CD14-positive monocyte (primary cell): ENCODE data around the gene MORC1. TPM values are rescaled to one million over a fixed set of nuclear protein-coding genes. Genes with fewer than 3 reads are reported as not detected.

ENCODE experiments used
- DNase-seq, 3 donors: peaks; one replicate each; pipeline ENCODE4 v3.0.0-alpha.2; 2011 to 2022
- H2AFZ ChIP-seq: 2 replicates; pipeline ENCODE4 v1.6.0; 2012; ENCODE audit warnings: mild to moderate bottlenecking, low read depth, low read length, inconsistent platforms; ENCODE audit not compliant: insufficient read depth, poor library complexity, severe bottlenecking
- H3K27ac ChIP-seq, 2 donors: 1 replicate in 1 of 2; 2 replicates in 1 of 2; pipeline ENCODE4 v1.5.1; 2012 to 2013; ENCODE audit warnings: low read length in 2 of 2, control low read depth in 1 of 2, inconsistent platforms in 1 of 2, low read depth in 1 of 2, mild to moderate bottlenecking in 1 of 2
- H3K27me3 ChIP-seq, 2 donors: one replicate each; pipeline versions ENCODE4 v1.6.0 to v1.6.1; 2011 to 2013; ENCODE audit warnings: low read length in 2 of 2; ENCODE audit not compliant: control insufficient read depth in 2 of 2, insufficient read depth in 2 of 2
- H3K36me3 ChIP-seq, 2 donors: replicated peaks in 1 of 2; 1 replicate in 1 of 2; 2 replicates in 1 of 2; pipeline versions ENCODE4 v1.5.1 to v1.6.1; 2012 to 2013; ENCODE audit warnings: low read length in 2 of 2, control low read depth in 1 of 2, inconsistent platforms in 1 of 2, mild to moderate bottlenecking in 1 of 2; ENCODE audit not compliant: insufficient read depth in 2 of 2, control insufficient read depth in 1 of 2
- H3K4me1 ChIP-seq, 2 donors: 1 replicate in 1 of 2; 2 replicates in 1 of 2; pipeline versions ENCODE4 v1.5.1 to v1.6.1; 2012 to 2013; ENCODE audit warnings: low read length in 2 of 2, control low read depth in 1 of 2, inconsistent platforms in 1 of 2, mild to moderate bottlenecking in 1 of 2, moderate library complexity in 1 of 2; ENCODE audit not compliant: insufficient read depth in 2 of 2, control insufficient read depth in 1 of 2
- H3K4me2 ChIP-seq: replicated peaks from 2 replicates; pipeline ENCODE3; 2012; ENCODE audit warnings: low read length, moderate library complexity, mild to moderate bottlenecking; ENCODE audit not compliant: poor library complexity, severe bottlenecking; ENCODE audit errors: extremely low read depth
- H3K4me3 ChIP-seq, 3 experiments: fragments of 200-600 bp in 1 of 3; sonication (generic) in 1 of 3; replicated peaks in 1 of 3; 1 replicate in 2 of 3; 2 replicates in 1 of 3; pipeline ENCODE4 v1.5.1; 2011 to 2013; ENCODE audit warnings: low read length in 3 of 3, mild to moderate bottlenecking in 3 of 3, control low read depth in 2 of 3, low read depth in 2 of 3, inconsistent platforms in 1 of 3, moderate library complexity in 1 of 3
- H3K79me2 ChIP-seq: 2 replicates; pipeline ENCODE4 v1.6.0; 2012; ENCODE audit warnings: mild to moderate bottlenecking, control low read depth, inconsistent platforms, low read length, moderate library complexity; ENCODE audit not compliant: insufficient read depth
- H3K9ac ChIP-seq: 2 replicates; pipeline ENCODE4 v1.6.0; 2017; ENCODE audit warnings: low read length, mild to moderate bottlenecking; ENCODE audit not compliant: insufficient read depth, poor library complexity, severe bottlenecking
- H3K9me3 ChIP-seq, 2 donors: replicated peaks in 1 of 2; 1 replicate in 1 of 2; 2 replicates in 1 of 2; pipeline versions ENCODE4 v1.5.1 to v1.6.1; 2012 to 2013; ENCODE audit warnings: low read length in 2 of 2, control low read depth in 1 of 2; ENCODE audit not compliant: control insufficient read depth in 1 of 2, insufficient read depth in 1 of 2
- H4K20me1 ChIP-seq: 2 replicates; pipeline ENCODE4 v1.6.0; 2012; ENCODE audit warnings: mild to moderate bottlenecking, low read length, control low read depth, moderate library complexity; ENCODE audit not compliant: insufficient read depth
- H3K27ac Mint-ChIP-seq, 7 donors: one replicate each; pipeline ENCODE4 v1.8.0; 2020; ENCODE audit warnings: mild to moderate bottlenecking in 7 of 7, mixed read lengths in 7 of 7, moderate library complexity in 6 of 7, inconsistent platforms in 2 of 7
- H3K27me3 Mint-ChIP-seq, 3 donors: one replicate each; pipeline ENCODE4 v1.8.0; 2021 to 2022; ENCODE audit warnings: low read depth in 3 of 3, mild to moderate bottlenecking in 3 of 3, mixed read lengths in 3 of 3, moderate library complexity in 3 of 3, inconsistent platforms in 1 of 3
- H3K36me3 Mint-ChIP-seq, 2 donors: one replicate each; pipeline ENCODE4 v1.8.0; 2020; ENCODE audit warnings: mixed read lengths in 2 of 2, inconsistent platforms in 1 of 2, mild to moderate bottlenecking in 1 of 2
- H3K4me1 Mint-ChIP-seq: one replicate; pipeline ENCODE4 v1.8.0; 2020; ENCODE audit warnings: mild to moderate bottlenecking, mixed read lengths
- H3K4me3 Mint-ChIP-seq, 2 donors: one replicate each; pipeline ENCODE4 v1.8.0; 2020; ENCODE audit warnings: mild to moderate bottlenecking in 2 of 2, mixed read lengths in 2 of 2, moderate library complexity in 1 of 2
- H3K9me3 Mint-ChIP-seq, 7 donors: one replicate each; pipeline ENCODE4 v1.8.0; 2020 to 2022; ENCODE audit warnings: mixed read lengths in 7 of 7, mild to moderate bottlenecking in 6 of 7, moderate library complexity in 6 of 7, inconsistent platforms in 2 of 7
- CTCF ChIP-seq: fragments of 200-600 bp; IDR thresholded peaks from one replicate; pipeline ENCODE4 v1.8.0; 2022; ENCODE audit warnings: antibody characterized with exemption, mild to moderate bottlenecking
- WGBS: methylation state at CpG from one replicate; pipeline ENCODE4 v1.1.5; 2013; ENCODE audit warnings: missing lambda C conversion rate; ENCODE audit not compliant: insufficient coverage; 5-methylcytosine and 5-hydroxymethylcytosine counted together
- intact Hi-C, 2 donors: fragments of 100-400 bp; cut with micrococcal nuclease; formaldehyde crosslinking; loops; one replicate each; pipeline versions ENCODE4 v1.15.0 to v1.15.1; 2023
- polyA plus RNA-seq, 3 donors: library from polyadenylated mRNA; depleted of rRNA in 1 of 3; unstranded in 2 of 3; stranded (reverse) in 1 of 3; fragments of 300-500 nt in 2 of 3; fragments of >200 nt in 1 of 3; fragmentation: Illumina TruSeq in 2 of 3; gene quantifications; 1 replicate in 2 of 3; 2 replicates in 1 of 3; pipeline ENCODE4 v1.2.3, GENCODE V29; 2012 to 2021

The MORC1 gene
- polyA plus RNA-seq, 3 donors = not detected

GRCh38 chr3:109023656-109024254, 94.2 kb downstream of the MORC1 start:
- peaks cover 0 to 2% (median 0%) of the 10 kb centered on the region in 3 donors for H3K27me3 Mint-ChIP-seq

GRCh38 chr3:109023167-109023566, 94.8 kb downstream of the MORC1 start:
- H3K4me1 Mint-ChIP-seq = no peaks in the 10 kb centered on the region

More at GRCh38 chr3:109023656-109024254, 94.2 kb downstream of the MORC1 start:
- Histone ChIP-seq H3K9me3 (no peaks in the 10 kb centered on the region), H3K79me2 (no peaks in the 10 kb centered on the region), H3K27me3 (no peaks in the 10 kb centered on the region), H3K27ac (no peak overlapping the region), H3K36me3 (no peaks in the 10 kb centered on the region), H2AFZ (no peak overlapping the region), H3K9ac (no peak overlapping the region), H4K20me1 (no peaks in the 10 kb centered on the region), H3K4me3 (no peak overlapping the region), H3K4me2 (no peak overlapping the region), H3K4me1 (peaks cover 0 to 3% of the 10 kb centered on the region in 2 donors)
- TF ChIP-seq CTCF = peak; percentile 82
- Mint-ChIP-seq H3K9me3 (no peaks in the 10 kb centered on the region), H3K27ac (no peak overlapping the region), H3K4me1 (no peaks in the 10 kb centered on the region), H3K4me3 (no peak overlapping the region), H3K36me3 (no peaks in the 10 kb centered on the region)
- no CpG with 5 or more reads among the region's 3 CpGs for WGBS
- intact Hi-C loops = loop anchor here (2.0 kb wide), 1 partner anchor 57 kb away; no protein-coding TSS in a partner anchor
- peak; percentile 10 to 45 (median 38) for DNase-seq

More at GRCh38 chr3:109023167-109023566, 94.8 kb downstream of the MORC1 start:
- Mint-ChIP-seq H3K27me3 (no peaks in the 10 kb centered on the region), H3K4me3 (no peak overlapping the region), H3K9me3 (no peaks in the 10 kb centered on the region), H3K27ac (no peak overlapping the region), H3K36me3 (no peaks in the 10 kb centered on the region)
- Histone ChIP-seq H3K4me3 (no peak overlapping the region), H3K27me3 (no peaks in the 10 kb centered on the region), H3K4me2 (no peak overlapping the region), H3K9me3 (no peaks in the 10 kb centered on the region), H2AFZ (no peak overlapping the region), H4K20me1 (no peaks in the 10 kb centered on the region), H3K79me2 (no peaks in the 10 kb centered on the region), H3K27ac (no peak overlapping the region), H3K4me1 (peaks cover 0 to 3% of the 10 kb centered on the region in 2 donors), H3K36me3 (no peaks in the 10 kb centered on the region), H3K9ac (no peak overlapping the region)
- WGBS = no CpG with 5 or more reads among the region's 1 CpG
- intact Hi-C loops = loop anchor here (2.0 kb wide), 1 partner anchor 58 kb away; no protein-coding TSS in a partner anchor
- TF ChIP-seq CTCF = no peak
- DNase-seq = no peak
